Neural progenitor cell (in vitro differentiated cells): ENCODE results near the gene STK40. TPM values are rescaled to one million over a fixed set of nuclear protein-coding genes. Genes with fewer than 3 reads are reported as not detected.

Experiments used
- DNase-seq: peaks from one replicate; pipeline ENCODE4 v3.0.0-alpha.2; 2016; ENCODE audit warnings: low spot score
- H2AFZ ChIP-seq: fragments of 200-600 bp; sonication (generic); replicated peaks from 2 replicates; pipeline ENCODE4 v1.6.1; 2016; ENCODE audit warnings: antibody characterized with exemption
- H3F3A ChIP-seq: fragments of 200-600 bp; sonication (generic); 2 replicates; pipeline ENCODE4 v1.6.1; 2016; ENCODE audit warnings: antibody characterized with exemption, low read depth
- H3K27ac ChIP-seq: fragments of 200-600 bp; sonication (generic); 2 replicates; pipeline ENCODE4 v1.5.1; 2016; ENCODE audit warnings: mild to moderate bottlenecking
- H3K27me3 ChIP-seq: fragments of 200-600 bp; sonication (generic); 2 replicates; pipeline ENCODE4 v1.6.1; 2016; ENCODE audit warnings: mild to moderate bottlenecking, moderate library complexity
- H3K36me3 ChIP-seq: fragments of 200-600 bp; sonication (generic); 2 replicates; pipeline ENCODE4 v1.5.1; 2016
- H3K4me1 ChIP-seq: fragments of 200-600 bp; sonication (generic); 2 replicates; pipeline ENCODE4 v1.6.1; 2016; ENCODE audit warnings: mixed run types
- H3K4me2 ChIP-seq: fragments of 200-600 bp; sonication (generic); 2 replicates; pipeline ENCODE4 v1.6.1; 2016
- H3K4me3 ChIP-seq: fragments of 200-600 bp; sonication (generic); 2 replicates; pipeline ENCODE4 v1.5.1; 2016
- H3K79me2 ChIP-seq: fragments of 200-600 bp; sonication (generic); 2 replicates; pipeline ENCODE4 v1.6.1; 2016; ENCODE audit warnings: low read depth
- H3K9ac ChIP-seq: fragments of 200-600 bp; sonication (generic); 2 replicates; pipeline ENCODE4 v1.6.1; 2016
- H3K9me3 ChIP-seq: fragments of 200-600 bp; sonication (generic); 2 replicates; pipeline ENCODE4 v1.5.1; 2016; ENCODE audit warnings: low read depth
- H4K20me1 ChIP-seq: fragments of 200-600 bp; sonication (generic); 2 replicates; pipeline ENCODE4 v1.6.1; 2016; ENCODE audit warnings: low read depth
- H3K27ac Mint-ChIP-seq: 3 replicates; pipeline ENCODE4 v1.8.0; 2021; ENCODE audit warnings: mixed read lengths
- H3K27me3 Mint-ChIP-seq: 2 replicates; pipeline ENCODE4 v1.8.0; 2022; ENCODE audit warnings: low read depth, mild to moderate bottlenecking, inconsistent platforms, moderate library complexity, mixed read lengths; ENCODE audit not compliant: insufficient read depth
- H3K36me3 Mint-ChIP-seq: 3 replicates; pipeline ENCODE4 v1.8.0; 2021; ENCODE audit warnings: mixed read lengths
- H3K4me1 Mint-ChIP-seq: 3 replicates; pipeline ENCODE4 v1.8.0; 2021; ENCODE audit warnings: mixed read lengths
- H3K4me3 Mint-ChIP-seq: 3 replicates; pipeline ENCODE4 v1.8.0; 2021; ENCODE audit warnings: mild to moderate bottlenecking, moderate library complexity, mixed read lengths
- H3K9me3 Mint-ChIP-seq: 3 replicates; pipeline ENCODE4 v1.8.0; 2020; ENCODE audit warnings: mixed read lengths
- CTCF ChIP-seq: fragments of 200-600 bp; sonication (generic); IDR thresholded peaks from 2 replicates; pipeline ENCODE4 v1.5.1; 2017; ENCODE audit warnings: antibody characterized with exemption, mild to moderate bottlenecking
- EZH2 ChIP-seq: fragments of 200-600 bp; sonication (generic); IDR thresholded peaks from 2 replicates; pipeline ENCODE4 v1.6.1; 2017; ENCODE audit warnings: antibody characterized with exemption, mild to moderate bottlenecking, moderate library complexity
- EZH2phosphoT487 ChIP-seq: fragments of 200-600 bp; sonication (generic); IDR thresholded peaks from 2 replicates; pipeline ENCODE4 v1.6.1; 2017; ENCODE audit warnings: antibody characterized with exemption
- total RNA-seq: library from RNA; depleted of rRNA; stranded (reverse); fragments of >200 nt; gene quantifications from 2 replicates; pipeline ENCODE4 v1.2.3, GENCODE V29; 2015; ENCODE audit warnings: low replicate concordance

Gene STK40
- total RNA-seq, 1 donor from 2014 or later, result 5.3 TPM

GRCh38 chr1:36322786-36323635 is 62.7 kb downstream of the STK40 start:
- Mint-ChIP-seq H3K9me3 (no peaks in the 10 kb centered on the region), H3K27me3 (peaks cover 14% of the 10 kb centered on the region), H3K4me1 (peaks cover 25% of the 10 kb centered on the region), H3K4me3 (peak overlapping the region; percentile 83), H3K36me3 (peaks cover 5% of the 10 kb centered on the region), H3K27ac (no peak overlapping the region)
- H2AFZ ChIP-seq, result no peak overlapping the region
- H3K4me1 ChIP-seq, result peaks cover 23% of the 10 kb centered on the region
- peak overlapping the region; percentile 78 for H3K4me3 ChIP-seq
- peaks cover 28% of the 10 kb centered on the region for H4K20me1 ChIP-seq
- no peaks in the 10 kb centered on the region for H3K9me3 ChIP-seq
- H3K27ac ChIP-seq, result no peak overlapping the region
- H3K79me2 ChIP-seq, result no peaks in the 10 kb centered on the region
- H3K36me3 ChIP-seq, result no peaks in the 10 kb centered on the region
- no peak overlapping the region for H3K9ac ChIP-seq
- peak; percentile 69 for DNase-seq
- TF ChIP-seq EZH2, result peak; percentile 71
- peak; percentile 75 for TF ChIP-seq EZH2phosphoT487
- no peak for TF ChIP-seq CTCF
- peaks cover 32% of the 10 kb centered on the region for H3F3A ChIP-seq
- peak overlapping the region; percentile 95 for H3K4me2 ChIP-seq
- peaks cover 67% of the 10 kb centered on the region for H3K27me3 ChIP-seq

GRCh38 chr1:36322041-36322785 is 63.5 kb downstream of the STK40 start:
- H3K27ac ChIP-seq, result no peak overlapping the region
- H2AFZ ChIP-seq, result no peak overlapping the region
- peak overlapping the region; percentile 78 for H3K4me3 ChIP-seq
- Mint-ChIP-seq H3K4me1 (peaks cover 25% of the 10 kb centered on the region), H3K27me3 (peaks cover 12% of the 10 kb centered on the region), H3K9me3 (no peaks in the 10 kb centered on the region), H3K36me3 (peaks cover 6% of the 10 kb centered on the region), H3K4me3 (peak overlapping the region; percentile 83), H3K27ac (no peak overlapping the region)
- no peak for TF ChIP-seq CTCF
- peak; percentile 74 for TF ChIP-seq EZH2phosphoT487
- peak; percentile 86 for TF ChIP-seq EZH2
- peaks cover 67% of the 10 kb centered on the region for H3K27me3 ChIP-seq
- no peaks in the 10 kb centered on the region for H3K9me3 ChIP-seq
- H3K4me2 ChIP-seq, result peak overlapping the region; percentile 95
- DNase-seq, result peak; percentile 52
- peaks cover 28% of the 10 kb centered on the region for H4K20me1 ChIP-seq
- H3K79me2 ChIP-seq, result no peaks in the 10 kb centered on the region
- H3F3A ChIP-seq, result peaks cover 32% of the 10 kb centered on the region
- no peak overlapping the region for H3K9ac ChIP-seq
- no peaks in the 10 kb centered on the region for H3K36me3 ChIP-seq
- peaks cover 23% of the 10 kb centered on the region for H3K4me1 ChIP-seq

GRCh38 chr1:36321119-36321951 is 64.4 kb downstream of the STK40 start:
- Mint-ChIP-seq H3K27ac (peak overlapping the region; percentile 69), H3K9me3 (no peaks in the 10 kb centered on the region), H3K4me1 (peaks cover 25% of the 10 kb centered on the region), H3K4me3 (peak overlapping the region; percentile 81), H3K36me3 (peaks cover 6% of the 10 kb centered on the region), H3K27me3 (peaks cover 12% of the 10 kb centered on the region)
- no peaks in the 10 kb centered on the region for H3K9me3 ChIP-seq
- DNase-seq, result peak; percentile 89
- no peak overlapping the region for H3K9ac ChIP-seq
- peaks cover 32% of the 10 kb centered on the region for H3F3A ChIP-seq
- no peaks in the 10 kb centered on the region for H3K79me2 ChIP-seq
- peak overlapping the region; percentile 95 for H3K4me2 ChIP-seq
- no peaks in the 10 kb centered on the region for H3K36me3 ChIP-seq
- peak overlapping the region; percentile 78 for H3K4me3 ChIP-seq
- H3K27me3 ChIP-seq, result peaks cover 67% of the 10 kb centered on the region
- no peak for TF ChIP-seq EZH2
- TF ChIP-seq EZH2phosphoT487, result no peak
- TF ChIP-seq CTCF, result no peak
- H4K20me1 ChIP-seq, result peaks cover 28% of the 10 kb centered on the region
- no peak overlapping the region for H2AFZ ChIP-seq
- H3K27ac ChIP-seq, result no peak overlapping the region
- H3K4me1 ChIP-seq, result peaks cover 23% of the 10 kb centered on the region
